HG03045 (cell line): Measurements from ENCODE around the gene SLC8A1.

Source experiments
- ATAC-seq: cut with Tn5 transposase; IDR thresholded peaks from one replicate; pipeline ENCODE4 v1.9.1; 2021; ENCODE audit warnings: mild to moderate bottlenecking, moderate library complexity; ENCODE audit not compliant: unreplicated experiment

Gene SLC8A1

GRCh38 chr2:40283111-40283909 lies 168.6 kb downstream of the SLC8A1 start:
- ATAC-seq = no peak

GRCh38 chr2:40282428-40282827 lies 169.5 kb downstream of the SLC8A1 start:
- ATAC-seq = no peak

GRCh38 chr2:40281021-40281940 lies 170.6 kb downstream of the SLC8A1 start:
- ATAC-seq = no peak

GRCh38 chr2:40279482-40279881 lies 172.4 kb downstream of the SLC8A1 start:
- no peak for ATAC-seq

GRCh38 chr2:40279001-40279400 lies 172.9 kb downstream of the SLC8A1 start:
- no peak for ATAC-seq

- no peak for ATAC-seq
Measured at GRCh38 chr2:40276076-40276475, 175.8 kb downstream of the SLC8A1 start.

- no peak for ATAC-seq
Measured at GRCh38 chr2:40274270-40274669, 177.6 kb downstream of the SLC8A1 start.

- no peak for ATAC-seq
Measured at GRCh38 chr2:40273734-40274182, 178.1 kb downstream of the SLC8A1 start.

GRCh38 chr2:40271094-40271493 lies 180.8 kb downstream of the SLC8A1 start:
- no peak for ATAC-seq

GRCh38 chr2:40270372-40270771 lies 181.5 kb downstream of the SLC8A1 start:
- ATAC-seq = no peak

GRCh38 chr2:40268566-40268965 lies 183.3 kb downstream of the SLC8A1 start:
- ATAC-seq = no peak

GRCh38 chr2:40266201-40266600 lies 185.7 kb downstream of the SLC8A1 start:
- no peak for ATAC-seq

GRCh38 chr2:40265602-40266001 lies 186.3 kb downstream of the SLC8A1 start:
- no peak for ATAC-seq

GRCh38 chr2:40261042-40261441 lies 190.8 kb downstream of the SLC8A1 start:
- no peak for ATAC-seq

- no peak for ATAC-seq
Measured at GRCh38 chr2:40260437-40260836, 191.5 kb downstream of the SLC8A1 start.

- no peak for ATAC-seq
Measured at GRCh38 chr2:40259900-40260299, 192.0 kb downstream of the SLC8A1 start.

- no peak for ATAC-seq
Measured at GRCh38 chr2:40258135-40258457, 193.8 kb downstream of the SLC8A1 start.

- no peak for ATAC-seq
Measured at GRCh38 chr2:40257340-40258134, 194.4 kb downstream of the SLC8A1 start.

GRCh38 chr2:40256649-40257048 lies 195.2 kb downstream of the SLC8A1 start:
- ATAC-seq = no peak

GRCh38 chr2:40256008-40256407 lies 195.9 kb downstream of the SLC8A1 start:
- ATAC-seq = no peak

GRCh38 chr2:40255103-40255502 lies 196.8 kb downstream of the SLC8A1 start:
- no peak for ATAC-seq
